Rectal smooth muscle tissue (tissue), 1 donor: ENCODE results near the gene NAIF1.
"Not testable (repeated sequence)": the region's sequence is repeated elsewhere in the genome, so short reads cannot be mapped to it uniquely, and the experiment has no call there.

Experiments used
- H3K27ac ChIP-seq: one replicate; pipeline ENCODE4 v1.7.0; 2013; ENCODE audit warnings: low read depth, low read length, inconsistent platforms
- H3K27me3 ChIP-seq: one replicate; pipeline ENCODE4 v1.7.0; 2013; ENCODE audit warnings: low read length; ENCODE audit not compliant: control insufficient read depth, insufficient read depth
- H3K36me3 ChIP-seq: one replicate; pipeline ENCODE4 v1.7.0; 2013; ENCODE audit warnings: low read length; ENCODE audit not compliant: control insufficient read depth, insufficient read depth
- H3K4me1 ChIP-seq: one replicate; pipeline ENCODE4 v1.7.0; 2013; ENCODE audit warnings: low read length; ENCODE audit not compliant: control insufficient read depth, insufficient read depth
- H3K4me3 ChIP-seq: one replicate; pipeline ENCODE4 v1.7.0; 2013; ENCODE audit warnings: low read length
- H3K9ac ChIP-seq: one replicate; pipeline ENCODE4 v1.7.0; 2013; ENCODE audit warnings: low read length

NAIF1 gene

GRCh38 chr9:128066713-128067644 is at the start of gene NAIF1:
NAIF1 (minus strand) TSS chr9:128067320; CDS start chr9:128067101, 219 bp downstream.
- H3K4me1 ChIP-seq, result peaks cover 11% of the 10 kb centered on the region
- H3K27ac ChIP-seq, result peak within 1 kb of the TSS; percentile 96
- peak within 1 kb of the TSS; percentile 94 for H3K4me3 ChIP-seq
- peaks cover 12% of the 10 kb centered on the region for H3K36me3 ChIP-seq
- peak within 1 kb of the TSS; percentile 69 for H3K9ac ChIP-seq
- H3K27me3 ChIP-seq, result no peaks in the 10 kb centered on the region

- peaks cover 11% of the 10 kb centered on the region for H3K36me3 ChIP-seq
- H3K4me1 ChIP-seq, result no peaks in the 10 kb centered on the region
- no peaks in the 10 kb centered on the region for H3K27me3 ChIP-seq
- no peak overlapping the region for H3K4me3 ChIP-seq
- no peak overlapping the region for H3K27ac ChIP-seq
- H3K9ac ChIP-seq, result no peak overlapping the region
Observed at GRCh38 chr9:128116104-128117083, 49.3 kb upstream of the NAIF1 start.

- H3K4me1 ChIP-seq, result no peaks in the 10 kb centered on the region
- no peaks in the 10 kb centered on the region for H3K27me3 ChIP-seq
- H3K36me3 ChIP-seq, result peaks cover 2% of the 10 kb centered on the region
- peak overlapping the region; percentile 65 for H3K4me3 ChIP-seq
- no peak overlapping the region for H3K27ac ChIP-seq
- peak overlapping the region; percentile 29 for H3K9ac ChIP-seq
Observed at GRCh38 chr9:128115187-128116103, 48.3 kb upstream of the NAIF1 start.

GRCh38 chr9:128114326-128115186 is 47.4 kb upstream of the NAIF1 start:
- Histone ChIP-seq H3K27ac (no peak overlapping the region), H3K4me1 (no peaks in the 10 kb centered on the region), H3K4me3 (peak overlapping the region; percentile 65), H3K36me3 (no peaks in the 10 kb centered on the region), H3K27me3 (no peaks in the 10 kb centered on the region), H3K9ac (peak overlapping the region; percentile 29)

- no peaks in the 10 kb centered on the region for H3K4me1 ChIP-seq
- peak overlapping the region; percentile 65 for H3K4me3 ChIP-seq
- no peak overlapping the region for H3K9ac ChIP-seq
- no peaks in the 10 kb centered on the region for H3K36me3 ChIP-seq
- no peak overlapping the region for H3K27ac ChIP-seq
- no peaks in the 10 kb centered on the region for H3K27me3 ChIP-seq
Observed at GRCh38 chr9:128113526-128114325, 46.6 kb upstream of the NAIF1 start.

- not testable (repeated sequence) for H3K27me3 ChIP-seq, H3K27ac ChIP-seq, H3K4me3 ChIP-seq, H3K4me1 ChIP-seq, H3K9ac ChIP-seq
- H3K36me3 ChIP-seq, result peaks cover 15% of the 10 kb centered on the region
Observed at GRCh38 chr9:128111726-128112125, 44.6 kb upstream of the NAIF1 start.

GRCh38 chr9:128109050-128109709 is 42.1 kb upstream of the NAIF1 start:
- Histone ChIP-seq H3K4me1 (no peaks in the 10 kb centered on the region), H3K9ac (no peak overlapping the region), H3K36me3 (peaks cover 26% of the 10 kb centered on the region), H3K27ac (no peak overlapping the region), H3K4me3 (no peak overlapping the region), H3K27me3 (no peaks in the 10 kb centered on the region)

GRCh38 chr9:128108269-128109049 is 41.3 kb upstream of the NAIF1 start:
- no peak overlapping the region for H3K9ac ChIP-seq
- H3K4me3 ChIP-seq, result no peak overlapping the region
- no peaks in the 10 kb centered on the region for H3K27me3 ChIP-seq
- H3K36me3 ChIP-seq, result peaks cover 31% of the 10 kb centered on the region
- no peak overlapping the region for H3K27ac ChIP-seq
- no peaks in the 10 kb centered on the region for H3K4me1 ChIP-seq

- no peak overlapping the region for H3K27ac ChIP-seq
- no peaks in the 10 kb centered on the region for H3K4me1 ChIP-seq
- peaks cover 37% of the 10 kb centered on the region for H3K36me3 ChIP-seq
- no peaks in the 10 kb centered on the region for H3K27me3 ChIP-seq
- H3K9ac ChIP-seq, result no peak overlapping the region
- H3K4me3 ChIP-seq, result no peak overlapping the region
Observed at GRCh38 chr9:128107468-128108268, 40.5 kb upstream of the NAIF1 start.
